ENCODE measurements around the gene OR2AT4. TPM values are rescaled to one million over a fixed set of nuclear protein-coding genes. Genes with fewer than 3 reads are reported as not detected.
A peak's percentile ranks its signal among the peaks of the same experiment; 100 is the strongest.

Gene OR2AT4
- total RNA-seq, 5 donors from 2014 or later (not counting 1 experiment from before 2014, with no cell fraction given): not detected

GRCh38 chr11:75141166-75141565, 44.5 kb upstream of the OR2AT4 start:
- H3K4me3 ChIP-seq (ENCODE audit: control insufficient read depth in 1 of 2, extremely low read depth in 1 of 2, low read length in 1 of 2): no peak overlapping the region
- Mint-ChIP-seq H3K36me3 (no peaks in the 10 kb centered on the region), H3K27me3 (peaks cover 6 to 14% of the 10 kb centered on the region in 2 donors), H3K27ac (peak overlapping the region in 1 of 2 donors; percentile 92), H3K9me3 (no peaks in the 10 kb centered on the region), H3K4me3 (peak overlapping the region in 1 of 3 donors; percentile 11), H3K4me1 (peaks cover 40 to 46% (median 41%) of the 10 kb centered on the region in 3 donors)
- no peaks in the 10 kb centered on the region for H3K27me3 ChIP-seq (replicated peaks in 1 of 2; ENCODE audit: control insufficient read depth in 2 of 2, extremely low read depth in 1 of 2, insufficient read depth in 2 of 2, low read length in 1 of 2)
- H3K27ac ChIP-seq (ENCODE audit: low read length): no peak overlapping the region
- ChIA-PET CTCF (interaction anchor here (0.5 to 6.3 kb wide), 23 partner anchors 12 to 247 kb away, joined by 3 to 103 read pairs (median 5); partner anchors contain the start of gene TPBGL (in 1 of the 2)), POLR2A (no interaction called here)
- WGBS (ENCODE audit: insufficient coverage): 70% methylated on average over 6 of the region's 6 CpGs
- ATAC-seq (replicated peaks in 1 of 4) (no peak), DNase-seq (no peak)
- no peaks in the 10 kb centered on the region for H3K9me3 ChIP-seq
- H3K4me1 ChIP-seq (ENCODE audit: control insufficient read depth in 1 of 2, extremely low read depth in 1 of 2, insufficient read depth in 2 of 2, low read length in 2 of 2): peaks cover 11 to 40% of the 10 kb centered on the region in 2 experiments
- no peaks in the 10 kb centered on the region for H3K36me3 ChIP-seq (ENCODE audit: control insufficient read depth in 2 of 2, extremely low read depth in 1 of 2, insufficient read depth in 1 of 2, low read length in 1 of 2)

GRCh38 chr11:75140269-75141138, 43.8 kb upstream of the OR2AT4 start:
- H3K36me3 ChIP-seq (ENCODE audit: control insufficient read depth in 2 of 2, extremely low read depth in 1 of 2, insufficient read depth in 1 of 2, low read length in 1 of 2): no peaks in the 10 kb centered on the region
- Mint-ChIP-seq H3K36me3 (no peaks in the 10 kb centered on the region), H3K27ac (peak overlapping the region in 1 of 2 donors; percentile 92), H3K9me3 (no peaks in the 10 kb centered on the region), H3K27me3 (peaks cover 6 to 14% of the 10 kb centered on the region in 2 donors), H3K4me1 (peaks cover 38 to 46% (median 40%) of the 10 kb centered on the region in 3 donors), H3K4me3 (no peak overlapping the region)
- peaks cover 0 to under 1% of the 10 kb centered on the region in 2 experiments for H3K27me3 ChIP-seq (replicated peaks in 1 of 2; ENCODE audit: control insufficient read depth in 2 of 2, extremely low read depth in 1 of 2, insufficient read depth in 2 of 2, low read length in 1 of 2)
- ATAC-seq (replicated peaks in 1 of 4) (peak; percentile 36 to 63 (median 50)), DNase-seq (peak; percentile 22 to 87 (median 72))
- WGBS (ENCODE audit: insufficient coverage): 33% methylated on average over 17 of the region's 22 CpGs
- H3K27ac ChIP-seq (ENCODE audit: low read length): no peak overlapping the region
- H3K9me3 ChIP-seq: no peaks in the 10 kb centered on the region
- POLR2A ChIA-PET: interaction anchor here in 1 of 2 donors (0.7 kb wide), 2 partner anchors 45 to 108 kb away, joined by 3 read pairs; no protein-coding TSS in a partner anchor
- no peak overlapping the region for H3K4me3 ChIP-seq (ENCODE audit: control insufficient read depth in 1 of 2, extremely low read depth in 1 of 2, low read length in 1 of 2)
- H3K4me1 ChIP-seq (ENCODE audit: control insufficient read depth in 1 of 2, extremely low read depth in 1 of 2, insufficient read depth in 2 of 2, low read length in 2 of 2): peaks cover 11 to 40% of the 10 kb centered on the region in 2 experiments
- CTCF ChIA-PET: interaction anchor here (0.5 to 6.3 kb wide), 31 partner anchors 12 to 867 kb away, joined by 3 to 103 read pairs (median 4); partner anchors contain the start of gene TPBGL (in 1 of the 2)

- Histone ChIP-seq H3K9me3 (no peaks in the 10 kb centered on the region), H3K27me3 (replicated peaks in 1 of 2; ENCODE audit: control insufficient read depth in 2 of 2, extremely low read depth in 1 of 2, insufficient read depth in 2 of 2, low read length in 1 of 2) (peaks cover 4 to 17% of the 10 kb centered on the region in 2 experiments), H3K4me1 (ENCODE audit: control insufficient read depth in 1 of 2, extremely low read depth in 1 of 2, insufficient read depth in 2 of 2, low read length in 2 of 2) (peaks cover 0 to 5% of the 10 kb centered on the region in 2 experiments), H3K36me3 (ENCODE audit: control insufficient read depth in 2 of 2, extremely low read depth in 1 of 2, insufficient read depth in 1 of 2, low read length in 1 of 2) (no peaks in the 10 kb centered on the region), H3K27ac (ENCODE audit: low read length) (no peak overlapping the region), H3K4me3 (ENCODE audit: control insufficient read depth in 1 of 2, extremely low read depth in 1 of 2, low read length in 1 of 2) (no peak overlapping the region)
- peaks cover 19 to 23% of the 10 kb centered on the region in 2 donors for H3K27me3 Mint-ChIP-seq
- no peaks in the 10 kb centered on the region for H3K36me3 Mint-ChIP-seq
- H3K4me3 Mint-ChIP-seq: no peak overlapping the region
- WGBS (ENCODE audit: insufficient coverage): no CpG with 5 or more reads among the region's 1 CpG
- ATAC-seq (replicated peaks in 1 of 4) (no peak), DNase-seq (no peak)
- H3K27ac Mint-ChIP-seq: no peak overlapping the region
- CTCF ChIA-PET: interaction anchor here in 1 of 2 donors (1.3 kb wide), 1 partner anchor 9 kb away, joined by 3 read pairs; no protein-coding TSS in a partner anchor
- H3K9me3 Mint-ChIP-seq: no peaks in the 10 kb centered on the region
- peaks cover 1 to 6% (median 5%) of the 10 kb centered on the region in 3 donors for H3K4me1 Mint-ChIP-seq
- POLR2A ChIA-PET: no interaction called here
Observed at GRCh38 chr11:75135651-75136050, 39.0 kb upstream of the OR2AT4 start.

GRCh38 chr11:75135021-75135650, 38.5 kb upstream of the OR2AT4 start:
- no peaks in the 10 kb centered on the region for H3K9me3 ChIP-seq
- Mint-ChIP-seq H3K4me1 (peaks cover 0 to 3% (median 2%) of the 10 kb centered on the region in 3 donors), H3K9me3 (no peaks in the 10 kb centered on the region), H3K27ac (no peak overlapping the region), H3K27me3 (peaks cover 20 to 24% of the 10 kb centered on the region in 2 donors), H3K4me3 (no peak overlapping the region), H3K36me3 (no peaks in the 10 kb centered on the region)
- H3K27ac ChIP-seq (ENCODE audit: low read length): no peak overlapping the region
- ChIA-PET CTCF (interaction anchor here in 1 of 2 donors (1.3 kb wide), 1 partner anchor 9 kb away, joined by 3 read pairs; no protein-coding TSS in a partner anchor), POLR2A (no interaction called here)
- no peaks in the 10 kb centered on the region for H3K36me3 ChIP-seq (ENCODE audit: control insufficient read depth in 2 of 2, extremely low read depth in 1 of 2, insufficient read depth in 1 of 2, low read length in 1 of 2)
- no peak for ATAC-seq (replicated peaks in 1 of 4)
- 64% methylated on average over 5 of the region's 5 CpGs for WGBS (ENCODE audit: insufficient coverage)
- H3K4me1 ChIP-seq (ENCODE audit: control insufficient read depth in 1 of 2, extremely low read depth in 1 of 2, insufficient read depth in 2 of 2, low read length in 2 of 2): no peaks in the 10 kb centered on the region
- DNase-seq: no peak
- peaks cover 4 to 17% of the 10 kb centered on the region in 2 experiments for H3K27me3 ChIP-seq (replicated peaks in 1 of 2; ENCODE audit: control insufficient read depth in 2 of 2, extremely low read depth in 1 of 2, insufficient read depth in 2 of 2, low read length in 1 of 2)
- H3K4me3 ChIP-seq (ENCODE audit: control insufficient read depth in 1 of 2, extremely low read depth in 1 of 2, low read length in 1 of 2): no peak overlapping the region

- Histone ChIP-seq H3K27ac (ENCODE audit: low read length) (no peak overlapping the region), H3K4me3 (ENCODE audit: control insufficient read depth in 1 of 2, extremely low read depth in 1 of 2, low read length in 1 of 2) (no peak overlapping the region), H3K9me3 (no peaks in the 10 kb centered on the region), H3K4me1 (ENCODE audit: control insufficient read depth in 1 of 2, extremely low read depth in 1 of 2, insufficient read depth in 2 of 2, low read length in 2 of 2) (no peaks in the 10 kb centered on the region), H3K27me3 (replicated peaks in 1 of 2; ENCODE audit: control insufficient read depth in 2 of 2, extremely low read depth in 1 of 2, insufficient read depth in 2 of 2, low read length in 1 of 2) (peaks cover 4 to 17% of the 10 kb centered on the region in 2 experiments), H3K36me3 (ENCODE audit: control insufficient read depth in 2 of 2, extremely low read depth in 1 of 2, insufficient read depth in 1 of 2, low read length in 1 of 2) (no peaks in the 10 kb centered on the region)
- no peak overlapping the region for H3K4me3 Mint-ChIP-seq
- H3K36me3 Mint-ChIP-seq: no peaks in the 10 kb centered on the region
- no peaks in the 10 kb centered on the region for H3K4me1 Mint-ChIP-seq
- H3K9me3 Mint-ChIP-seq: no peaks in the 10 kb centered on the region
- POLR2A ChIA-PET: interaction anchor here in 1 of 2 donors (0.6 kb wide), 1 partner anchor 761 kb away, joined by 5 read pairs; no protein-coding TSS in a partner anchor
- 62% methylated on average over 5 of the region's 6 CpGs for WGBS (ENCODE audit: insufficient coverage)
- no peak for ATAC-seq (replicated peaks in 1 of 4)
- peaks cover 27 to 28% of the 10 kb centered on the region in 2 donors for H3K27me3 Mint-ChIP-seq
- CTCF ChIA-PET: interaction anchor here in 1 of 2 donors (0.6 to 1.3 kb wide), 3 partner anchors 9 to 469 kb away, joined by 3 to 4 read pairs (median 4); no protein-coding TSS in a partner anchor
- DNase-seq: no peak
- H3K27ac Mint-ChIP-seq: no peak overlapping the region
Observed at GRCh38 chr11:75133976-75134375, 37.3 kb upstream of the OR2AT4 start.

- Histone ChIP-seq H3K4me1 (ENCODE audit: control insufficient read depth in 1 of 2, extremely low read depth in 1 of 2, insufficient read depth in 2 of 2, low read length in 2 of 2) (no peaks in the 10 kb centered on the region), H3K36me3 (ENCODE audit: control insufficient read depth in 2 of 2, extremely low read depth in 1 of 2, insufficient read depth in 1 of 2, low read length in 1 of 2) (no peaks in the 10 kb centered on the region), H3K9me3 (no peaks in the 10 kb centered on the region), H3K4me3 (ENCODE audit: control insufficient read depth in 1 of 2, extremely low read depth in 1 of 2, low read length in 1 of 2) (no peak overlapping the region), H3K27me3 (replicated peaks in 1 of 2; ENCODE audit: control insufficient read depth in 2 of 2, extremely low read depth in 1 of 2, insufficient read depth in 2 of 2, low read length in 1 of 2) (peaks cover 4 to 20% of the 10 kb centered on the region in 2 experiments), H3K27ac (ENCODE audit: low read length) (no peak overlapping the region)
- Mint-ChIP-seq H3K4me1 (no peaks in the 10 kb centered on the region), H3K4me3 (no peak overlapping the region), H3K36me3 (no peaks in the 10 kb centered on the region), H3K27me3 (peaks cover 24 to 28% of the 10 kb centered on the region in 2 donors), H3K9me3 (no peaks in the 10 kb centered on the region), H3K27ac (no peak overlapping the region)
- DNase-seq: no peak
- POLR2A ChIA-PET: interaction anchor here in 1 of 2 donors (0.6 kb wide), 1 partner anchor 357 kb away, joined by 5 read pairs; no protein-coding TSS in a partner anchor
- ATAC-seq (replicated peaks in 1 of 4): no peak
- no CpG with 5 or more reads among the region's 3 CpGs for WGBS (ENCODE audit: insufficient coverage)
- CTCF ChIA-PET: no interaction called here
Observed at GRCh38 chr11:75132080-75132479, 35.4 kb upstream of the OR2AT4 start.

Measured in T-cell (primary cell).